SU-DHL-6 (cell line): ENCODE measurements around the gene AGRP.

Experiments
- EZH2phosphoT487 ChIP-seq: fragments of 200-600 bp; sonication (generic), shearing (Covaris generic); conservative IDR thresholded peaks from 2 replicates; pipeline ENCODE4 v1.6.1; 2018; ENCODE audit warnings: mild to moderate bottlenecking, antibody characterized with exemption, low read length, moderate library complexity, mixed read lengths
- TF ChIP-seq, protein P1 (sequence below): fragments of 200-600 bp; sonication (generic); IDR thresholded peaks from one replicate; pipeline ENCODE4 v1.5.1; 2017; ENCODE audit warnings: antibody characterized with exemption, mild to moderate bottlenecking, low read length, moderate library complexity; ENCODE audit not compliant: insufficient read depth, poor library complexity, severe bottlenecking

DNA sequence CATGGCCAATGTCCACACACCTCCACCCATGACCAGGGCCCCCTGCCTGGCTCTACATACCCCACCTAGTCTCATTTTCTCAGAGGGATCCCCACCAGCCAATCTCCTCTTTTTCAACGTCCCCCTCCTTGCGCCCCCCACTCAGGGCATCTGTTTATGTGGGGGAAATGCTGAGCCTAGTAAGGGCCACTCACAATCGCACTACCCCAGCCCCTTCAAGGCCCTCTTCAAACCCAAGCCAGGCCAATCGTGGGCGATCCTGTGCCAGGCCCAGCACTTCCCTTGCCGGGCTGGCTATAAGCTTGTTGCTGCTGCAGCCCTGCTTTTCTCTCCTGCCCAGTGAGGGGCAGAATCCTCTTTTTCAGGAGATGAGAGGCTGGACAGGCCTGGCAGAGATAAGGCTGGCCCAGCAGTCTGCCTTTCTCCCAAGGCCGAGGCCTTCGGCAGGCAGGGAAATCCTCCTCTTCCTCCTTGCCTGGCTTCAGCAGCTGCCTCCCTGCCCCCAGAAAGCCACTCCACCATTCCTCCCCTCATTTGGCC is 36.3 kb downstream of the AGRP start:
- TF ChIP-seq, protein P1, sequence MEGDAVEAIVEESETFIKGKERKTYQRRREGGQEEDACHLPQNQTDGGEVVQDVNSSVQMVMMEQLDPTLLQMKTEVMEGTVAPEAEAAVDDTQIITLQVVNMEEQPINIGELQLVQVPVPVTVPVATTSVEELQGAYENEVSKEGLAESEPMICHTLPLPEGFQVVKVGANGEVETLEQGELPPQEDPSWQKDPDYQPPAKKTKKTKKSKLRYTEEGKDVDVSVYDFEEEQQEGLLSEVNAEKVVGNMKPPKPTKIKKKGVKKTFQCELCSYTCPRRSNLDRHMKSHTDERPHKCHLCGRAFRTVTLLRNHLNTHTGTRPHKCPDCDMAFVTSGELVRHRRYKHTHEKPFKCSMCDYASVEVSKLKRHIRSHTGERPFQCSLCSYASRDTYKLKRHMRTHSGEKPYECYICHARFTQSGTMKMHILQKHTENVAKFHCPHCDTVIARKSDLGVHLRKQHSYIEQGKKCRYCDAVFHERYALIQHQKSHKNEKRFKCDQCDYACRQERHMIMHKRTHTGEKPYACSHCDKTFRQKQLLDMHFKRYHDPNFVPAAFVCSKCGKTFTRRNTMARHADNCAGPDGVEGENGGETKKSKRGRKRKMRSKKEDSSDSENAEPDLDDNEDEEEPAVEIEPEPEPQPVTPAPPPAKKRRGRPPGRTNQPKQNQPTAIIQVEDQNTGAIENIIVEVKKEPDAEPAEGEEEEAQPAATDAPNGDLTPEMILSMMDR: no peak
- no peak for TF ChIP-seq EZH2phosphoT487
